SK-N-SH treated with all-trans-retinoic acid at 6 μM for 48 hours (cell line): ENCODE measurements around the gene SLC19A1.

Experiments
- ATAC-seq: fragments of 200-7000 bp; cut with Tn5 transposase; 3 replicates; pipeline ENCODE4 v1.9.1; 2020; ENCODE audit warnings: mild to moderate bottlenecking, moderate library complexity
- BACH2 ChIP-seq: fragments of 250-450 bp; sonication (Bioruptor Pico); IDR thresholded peaks from 2 replicates; pipeline ENCODE4 v1.9.0; 2021; ENCODE audit warnings: mild to moderate bottlenecking, borderline replicate concordance
- CSDC2 ChIP-seq: fragments of 250-450 bp; sonication (Bioruptor Pico); IDR thresholded peaks from 2 replicates; pipeline ENCODE4 v1.5.0; 2020; ENCODE audit warnings: mild to moderate bottlenecking, moderate library complexity
- ESRRG ChIP-seq: fragments of 250-450 bp; sonication (Bioruptor Pico); IDR thresholded peaks from 2 replicates; pipeline ENCODE4 v1.6.1; 2021; ENCODE audit warnings: mild to moderate bottlenecking
- GLIS3 ChIP-seq: fragments of 250-450 bp; sonication (Bioruptor Pico); IDR thresholded peaks from 2 replicates; pipeline ENCODE4 v1.5.0; 2020; ENCODE audit warnings: mild to moderate bottlenecking, moderate library complexity
- ISL1 ChIP-seq: fragments of 250-450 bp; sonication (Bioruptor Pico); IDR thresholded peaks from 2 replicates; pipeline ENCODE4 v2.1.2; 2022; ENCODE audit warnings: mild to moderate bottlenecking, moderate library complexity
- OSR1 ChIP-seq: fragments of 250-450 bp; sonication (Bioruptor Pico); IDR thresholded peaks from 2 replicates; pipeline ENCODE4 v1.8.0; 2022; ENCODE audit warnings: moderate library complexity, mild to moderate bottlenecking, inconsistent platforms
- PATZ1 ChIP-seq: fragments of 250-450 bp; sonication (Bioruptor Pico); IDR thresholded peaks from 2 replicates; pipeline ENCODE4 v1.8.0; 2020; ENCODE audit warnings: mild to moderate bottlenecking, moderate library complexity, borderline replicate concordance
- PPARA ChIP-seq: fragments of 250-450 bp; sonication (Bioruptor Pico); IDR thresholded peaks from 2 replicates; pipeline ENCODE4 v1.5.0; 2020; ENCODE audit warnings: mild to moderate bottlenecking, borderline replicate concordance
- RARB ChIP-seq: fragments of 250-450 bp; sonication (Bioruptor Pico); IDR thresholded peaks from 2 replicates; pipeline ENCODE4 v1.8.0; 2021; ENCODE audit warnings: mild to moderate bottlenecking, moderate library complexity
- SNAI2 ChIP-seq: fragments of 250-450 bp; sonication (Bioruptor Pico); IDR thresholded peaks from 2 replicates; pipeline ENCODE4 v1.5.0; 2020; ENCODE audit warnings: mild to moderate bottlenecking, moderate library complexity
- TOX ChIP-seq: fragments of 250-450 bp; sonication (Bioruptor Pico); IDR thresholded peaks from 2 replicates; pipeline ENCODE4 v1.8.0; 2021; ENCODE audit warnings: mild to moderate bottlenecking, moderate library complexity, borderline replicate concordance
- TSHZ2 ChIP-seq: fragments of 250-450 bp; sonication (Bioruptor Pico); IDR thresholded peaks from 2 replicates; pipeline ENCODE4 v1.5.0; 2020; ENCODE audit warnings: mild to moderate bottlenecking, moderate library complexity
- ZC3H10 ChIP-seq: fragments of 250-450 bp; sonication (Bioruptor Pico); IDR thresholded peaks from 2 replicates; pipeline ENCODE4 v1.5.1; 2021; ENCODE audit warnings: mild to moderate bottlenecking, moderate library complexity
- ZFP3 ChIP-seq: fragments of 250-450 bp; sonication (Bioruptor Pico); IDR thresholded peaks from 2 replicates; pipeline ENCODE4 v1.5.0; 2020; ENCODE audit warnings: mild to moderate bottlenecking, moderate library complexity
- ZFP30 ChIP-seq: fragments of 450-650 bp; formaldehyde crosslinking; IDR thresholded peaks from 2 replicates; pipeline ENCODE4 v1.5.0; 2022; ENCODE audit warnings: mild to moderate bottlenecking, moderate library complexity
- ZNF565 ChIP-seq: fragments of 450-650 bp; formaldehyde crosslinking; conservative IDR thresholded peaks from 2 replicates; pipeline ENCODE4 v1.5.0; 2020; ENCODE audit warnings: low read depth, mild to moderate bottlenecking, moderate library complexity
- ZNF70 ChIP-seq: fragments of 450-650 bp; formaldehyde crosslinking; IDR thresholded peaks from 2 replicates; pipeline ENCODE4 v1.5.0; 2020; ENCODE audit warnings: mild to moderate bottlenecking, moderate library complexity
- TF ChIP-seq, protein P1 (sequence below): fragments of 250-450 bp; sonication (Bioruptor Pico); IDR thresholded peaks from 2 replicates; pipeline ENCODE4 v1.5.1; 2020; ENCODE audit warnings: low read depth, mild to moderate bottlenecking, moderate library complexity
- TF ChIP-seq, protein P2 (sequence below): fragments of 250-450 bp; sonication (Bioruptor Pico); IDR thresholded peaks from 2 replicates; pipeline ENCODE4 v1.8.0; 2021; ENCODE audit warnings: low read depth, mild to moderate bottlenecking, moderate library complexity, borderline replicate concordance

Gene SLC19A1

GRCh38 chr21:45511007-45511406 lies 31.2 kb downstream of the SLC19A1 start:
- TF ChIP-seq ZNF565 (no peak), RARB (CRISPR knock-in tag) (no peak), GLIS3 (no peak), TOX (CRISPR knock-in tag) (no peak), ZC3H10 (CRISPR knock-in tag) (no peak)
- ATAC-seq = no peak

- no peak for ATAC-seq
- TF ChIP-seq OSR1 (CRISPR knock-in tag) (no peak), ZNF565 (no peak)
These were observed 31.7 kb downstream of the SLC19A1 start for GRCh38 chr21:45510466-45510955.

DNA sequence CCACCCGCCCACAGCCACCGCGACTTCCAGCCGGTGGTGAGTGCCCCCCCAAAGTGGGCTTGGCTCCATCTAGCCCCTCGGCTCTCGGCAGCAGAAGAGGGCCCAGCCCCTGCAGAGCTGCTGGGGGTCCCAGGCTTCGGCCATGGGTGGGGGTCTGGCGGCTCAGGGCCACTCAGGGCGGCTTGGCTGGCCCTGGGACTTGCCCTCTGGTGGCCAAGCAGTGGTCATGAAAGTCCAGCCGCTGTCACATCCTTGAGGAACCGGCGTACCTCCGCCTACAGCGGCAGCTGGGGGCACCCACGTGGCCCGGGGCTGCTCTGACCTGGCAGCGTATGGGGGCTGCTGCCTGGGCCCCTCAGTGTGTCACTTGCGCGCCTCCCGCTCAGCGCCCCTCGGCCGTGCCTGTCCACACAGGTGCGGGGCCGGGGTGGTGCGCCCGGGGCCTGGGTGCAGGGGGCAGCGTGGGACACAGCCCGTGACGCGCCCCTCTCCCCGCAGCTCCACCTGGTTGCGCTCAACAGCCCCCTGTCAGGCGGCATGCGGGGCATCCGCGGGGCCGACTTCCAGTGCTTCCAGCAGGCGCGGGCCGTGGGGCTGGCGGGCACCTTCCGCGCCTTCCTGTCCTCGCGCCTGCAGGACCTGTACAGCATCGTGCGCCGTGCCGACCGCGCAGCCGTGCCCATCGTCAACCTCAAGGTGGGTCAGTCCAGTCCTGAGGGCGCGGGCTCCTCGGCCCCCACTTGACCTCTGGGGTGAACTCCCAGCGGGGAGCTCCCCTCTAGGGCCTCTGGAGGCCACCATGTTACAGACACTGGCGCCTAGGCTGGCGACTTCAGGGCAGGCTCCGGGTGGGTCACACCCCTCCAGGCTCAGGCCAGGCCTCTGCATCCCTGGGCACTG lies 32.4 kb downstream of the SLC19A1 start:
- no peak for ATAC-seq

More for the DNA sequence above, 32.4 kb downstream of the SLC19A1 start:
- TF ChIP-seq TOX (CRISPR knock-in tag) = no peak
- TF ChIP-seq CSDC2 (CRISPR knock-in tag) = no peak
- no peak for TF ChIP-seq ISL1 (CRISPR knock-in tag)
- no peak for TF ChIP-seq ZFP3 (CRISPR knock-in tag)
- no peak for TF ChIP-seq ZNF70
- no peak for TF ChIP-seq GLIS3
- TF ChIP-seq RARB (CRISPR knock-in tag) = no peak
- no peak for TF ChIP-seq BACH2 (CRISPR knock-in tag)
- TF ChIP-seq TSHZ2 (CRISPR knock-in tag) = no peak
- TF ChIP-seq ZFP30 (CRISPR knock-in tag) = no peak
- TF ChIP-seq ZC3H10 (CRISPR knock-in tag) = no peak
- TF ChIP-seq, protein P1, sequence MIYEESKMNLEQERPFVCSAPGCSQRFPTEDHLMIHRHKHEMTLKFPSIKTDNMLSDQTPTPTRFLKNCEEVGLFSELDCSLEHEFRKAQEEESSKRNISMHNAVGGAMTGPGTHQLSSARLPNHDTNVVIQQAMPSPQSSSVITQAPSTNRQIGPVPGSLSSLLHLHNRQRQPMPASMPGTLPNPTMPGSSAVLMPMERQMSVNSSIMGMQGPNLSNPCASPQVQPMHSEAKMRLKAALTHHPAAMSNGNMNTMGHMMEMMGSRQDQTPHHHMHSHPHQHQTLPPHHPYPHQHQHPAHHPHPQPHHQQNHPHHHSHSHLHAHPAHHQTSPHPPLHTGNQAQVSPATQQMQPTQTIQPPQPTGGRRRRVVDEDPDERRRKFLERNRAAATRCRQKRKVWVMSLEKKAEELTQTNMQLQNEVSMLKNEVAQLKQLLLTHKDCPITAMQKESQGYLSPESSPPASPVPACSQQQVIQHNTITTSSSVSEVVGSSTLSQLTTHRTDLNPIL (CRISPR knock-in tag) = no peak
- TF ChIP-seq ESRRG (CRISPR knock-in tag) = no peak
- no peak for TF ChIP-seq PPARA
- no peak for TF ChIP-seq PATZ1 (CRISPR knock-in tag)
- TF ChIP-seq SNAI2 = no peak
- TF ChIP-seq, protein P2, sequence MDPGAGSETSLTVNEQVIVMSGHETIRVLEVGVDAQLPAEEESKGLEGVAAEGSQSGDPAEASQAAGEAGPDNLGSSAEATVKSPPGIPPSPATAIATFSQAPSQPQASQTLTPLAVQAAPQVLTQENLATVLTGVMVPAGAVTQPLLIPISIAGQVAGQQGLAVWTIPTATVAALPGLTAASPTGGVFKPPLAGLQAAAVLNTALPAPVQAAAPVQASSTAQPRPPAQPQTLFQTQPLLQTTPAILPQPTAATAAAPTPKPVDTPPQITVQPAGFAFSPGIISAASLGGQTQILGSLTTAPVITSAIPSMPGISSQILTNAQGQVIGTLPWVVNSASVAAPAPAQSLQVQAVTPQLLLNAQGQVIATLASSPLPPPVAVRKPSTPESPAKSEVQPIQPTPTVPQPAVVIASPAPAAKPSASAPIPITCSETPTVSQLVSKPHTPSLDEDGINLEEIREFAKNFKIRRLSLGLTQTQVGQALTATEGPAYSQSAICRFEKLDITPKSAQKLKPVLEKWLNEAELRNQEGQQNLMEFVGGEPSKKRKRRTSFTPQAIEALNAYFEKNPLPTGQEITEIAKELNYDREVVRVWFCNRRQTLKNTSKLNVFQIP (CRISPR knock-in tag) = no peak
